GM18505 (cell line): ENCODE results near the gene CTBP2.
"Not testable (repeated sequence)": the region's sequence is repeated elsewhere in the genome, so short reads cannot be mapped to it uniquely, and the experiment has no call there.

Experiments used
- ATAC-seq: cut with Tn5 transposase; IDR thresholded peaks from one replicate; pipeline ENCODE4 v1.9.1; 2021; ENCODE audit not compliant: unreplicated experiment
- POLR2A ChIP-seq: IDR thresholded peaks from 4 replicates; pipeline ENCODE4 v1.6.1; 2011; ENCODE audit warnings: borderline replicate concordance; ENCODE audit not compliant: insufficient read depth, insufficient read length; ENCODE audit errors: extremely low read depth

Gene CTBP2

GRCh38 chr10:125087191-125087896 lies 73.0 kb downstream of the CTBP2 start:
- TF ChIP-seq POLR2A, result no peak
- no peak for ATAC-seq

GRCh38 chr10:125086691-125087090 lies 73.7 kb downstream of the CTBP2 start:
- TF ChIP-seq POLR2A, result no peak
- no peak for ATAC-seq

GRCh38 chr10:125085258-125086054 lies 74.9 kb downstream of the CTBP2 start:
- no peak for TF ChIP-seq POLR2A
- ATAC-seq, result no peak

- no peak for TF ChIP-seq POLR2A
- no peak for ATAC-seq
Observed at GRCh38 chr10:125084614-125085257, 75.6 kb downstream of the CTBP2 start.

- ATAC-seq, result no peak
- TF ChIP-seq POLR2A, result no peak
Observed at GRCh38 chr10:125084191-125084613, 76.2 kb downstream of the CTBP2 start.

- no peak for ATAC-seq
Observed at GRCh38 chr10:125083576-125083920, 76.8 kb downstream of the CTBP2 start.

GRCh38 chr10:125082881-125083575 lies 77.3 kb downstream of the CTBP2 start:
- no peak for TF ChIP-seq POLR2A
- ATAC-seq, result no peak

More at GRCh38 chr10:125083576-125083920, 76.8 kb downstream of the CTBP2 start:
- TF ChIP-seq POLR2A, result no peak

- ATAC-seq, result not testable (repeated sequence)
Observed at GRCh38 chr10:125082471-125082870, 77.9 kb downstream of the CTBP2 start.

GRCh38 chr10:125081931-125082330 lies 78.4 kb downstream of the CTBP2 start:
- ATAC-seq, result no peak

GRCh38 chr10:125080984-125081383 lies 79.4 kb downstream of the CTBP2 start:
- no peak for TF ChIP-seq POLR2A
- no peak for ATAC-seq

More at GRCh38 chr10:125081931-125082330, 78.4 kb downstream of the CTBP2 start:
- no peak for TF ChIP-seq POLR2A

GRCh38 chr10:125080296-125080695 lies 80.1 kb downstream of the CTBP2 start:
- TF ChIP-seq POLR2A, result no peak
- no peak for ATAC-seq

GRCh38 chr10:125079091-125079600 lies 81.2 kb downstream of the CTBP2 start:
- no peak for ATAC-seq
- TF ChIP-seq POLR2A, result no peak
